Hematopoietic multipotent progenitor cell treated with erythropoietin and hydrocortisone succinate and interleukin-3 and kit ligand, for 15 days (in vitro differentiated cells): ENCODE results near the gene FAM240A.

Experiments
- DNase-seq: peaks from one replicate; pipeline ENCODE4 v3.0.0-alpha.2; 2015; ENCODE audit warnings: low spot score

FAM240A gene

DNA sequence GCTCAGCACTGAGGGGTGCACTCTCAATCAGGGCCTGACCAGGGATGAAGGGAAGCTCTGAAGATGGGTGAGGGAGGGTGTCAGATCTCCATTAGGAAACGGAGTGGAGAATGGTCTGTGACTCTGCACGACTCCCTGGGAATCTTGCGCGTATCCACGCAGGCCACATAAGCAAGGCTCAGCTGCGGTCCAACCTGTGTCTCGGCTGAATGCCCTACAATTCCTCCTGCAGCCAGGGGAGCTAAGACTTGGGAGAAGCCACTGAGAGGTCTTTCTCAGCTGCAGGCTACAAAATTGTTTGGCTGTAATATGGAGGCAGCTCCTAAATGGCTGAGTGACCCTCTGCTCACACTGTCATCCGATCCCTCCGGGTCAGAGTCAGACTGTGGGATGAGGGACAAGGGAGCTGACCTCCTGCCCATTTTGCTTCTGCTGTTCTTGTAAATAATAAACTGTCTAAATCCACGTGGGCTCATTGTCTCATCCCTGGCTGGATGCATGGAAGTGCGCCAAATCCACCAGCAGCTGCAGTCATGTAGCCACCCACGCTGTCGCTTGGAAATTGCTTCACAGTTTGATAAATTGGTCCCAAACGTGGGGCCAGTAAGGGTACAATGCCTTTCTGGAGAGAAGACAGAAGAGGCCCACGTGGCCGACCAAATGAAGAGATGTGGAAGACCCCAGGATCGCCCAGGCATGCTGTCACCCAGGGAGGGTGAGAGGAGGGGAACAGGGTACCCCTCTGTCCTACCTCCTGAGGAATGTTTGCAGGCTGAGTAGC, 50.6 kb downstream of the FAM240A start:
- DNase-seq = no peak

DNA sequence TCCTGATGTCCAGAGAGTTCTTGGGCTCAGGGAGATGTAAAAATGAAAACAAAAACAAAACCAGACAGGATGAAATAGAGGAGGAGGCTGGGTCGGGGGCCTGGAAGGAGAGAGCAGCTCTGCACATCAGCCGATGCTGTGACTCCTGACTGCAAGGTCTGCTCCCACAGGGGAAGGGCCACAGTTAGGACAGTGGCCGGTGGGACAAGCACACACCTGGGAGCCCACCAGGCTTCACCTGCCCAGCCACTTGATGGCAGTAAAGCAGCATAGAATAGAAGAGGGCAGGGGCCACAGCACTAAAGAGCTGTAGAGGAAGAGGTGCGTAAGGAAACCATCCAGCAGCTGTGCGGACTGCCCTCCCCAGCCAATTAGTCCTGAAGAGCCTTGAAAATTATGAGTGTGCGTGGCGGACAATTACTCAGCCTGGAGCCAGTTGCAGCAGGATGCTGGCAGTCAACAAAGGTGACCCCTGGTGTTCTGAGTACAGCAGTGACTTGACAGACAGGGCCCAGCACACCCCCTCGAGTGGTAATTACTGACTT, 51.3 kb downstream of the FAM240A start:
- DNase-seq = no peak

DNA sequence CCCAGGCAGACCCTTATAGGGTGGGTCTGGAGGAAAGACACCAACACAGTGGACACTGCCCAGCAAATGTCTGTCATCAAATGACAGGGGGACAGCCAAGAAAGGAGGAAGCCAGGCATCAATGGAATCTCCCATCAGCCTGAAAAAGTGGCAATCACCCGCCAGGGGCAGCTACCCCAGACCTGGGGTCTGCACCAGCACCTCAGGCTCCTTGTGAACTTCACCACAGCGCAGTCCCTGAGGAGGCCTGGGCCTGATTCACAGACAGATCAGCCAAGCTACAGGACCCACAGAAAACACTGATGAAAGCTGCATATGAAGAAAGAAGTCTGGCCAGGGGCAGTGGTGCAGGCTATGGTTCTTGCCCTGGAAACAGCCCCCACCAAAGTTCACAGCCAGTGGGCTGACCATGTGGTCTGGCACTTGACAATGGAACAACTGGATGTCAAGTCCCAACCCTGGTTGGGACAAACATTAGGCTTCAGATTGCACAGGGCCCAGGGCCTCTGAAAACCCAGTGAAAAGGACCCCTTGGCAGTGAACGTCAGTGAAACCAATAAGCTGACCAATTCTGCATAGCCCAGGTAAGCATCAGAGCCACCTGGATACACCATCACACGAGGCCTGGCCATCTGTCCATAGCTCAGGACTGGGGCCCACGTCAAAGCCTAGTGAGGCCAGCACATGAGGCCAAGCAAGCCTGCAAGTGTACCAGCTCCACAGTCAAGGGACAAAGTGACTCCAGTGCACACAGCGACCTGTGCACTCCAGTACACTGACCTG, 52.1 kb downstream of the FAM240A start:
- DNase-seq = no peak

DNA sequence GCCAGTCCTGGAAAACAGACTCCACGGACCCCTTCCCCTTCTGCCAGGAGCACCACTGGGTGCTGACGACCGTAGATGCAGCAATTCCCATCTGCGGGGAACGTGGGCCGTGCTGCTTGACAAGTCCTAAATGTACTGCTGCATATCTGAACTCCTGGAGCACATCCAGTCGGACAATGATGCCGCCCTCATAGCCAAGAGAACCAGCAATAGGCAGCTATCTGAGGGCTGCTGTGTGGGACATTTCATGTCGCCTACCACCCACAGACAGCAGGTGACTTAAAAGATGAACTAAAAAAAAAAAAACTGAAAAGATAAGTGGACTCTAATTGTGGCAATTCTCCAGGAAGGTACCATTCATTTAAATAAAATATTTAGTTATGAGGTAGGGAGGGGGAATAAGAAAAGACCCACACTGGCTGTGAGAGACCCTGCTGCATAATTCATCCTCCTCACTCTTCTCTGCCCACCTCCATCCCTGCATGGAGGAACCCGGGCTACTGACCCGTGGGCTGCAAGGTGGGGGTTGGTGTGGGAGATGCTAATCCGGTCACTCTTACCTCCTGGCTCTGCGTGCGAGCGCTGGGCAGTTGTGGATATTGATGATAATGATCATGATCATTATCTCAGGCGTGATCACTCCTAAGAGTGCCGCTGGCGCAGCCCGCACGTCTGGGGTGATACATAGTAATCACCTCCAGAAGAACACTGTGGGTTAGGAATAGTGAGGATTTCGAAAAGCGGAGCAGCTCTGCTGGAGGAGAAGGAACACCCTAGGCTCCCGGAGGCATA, 52.8 kb downstream of the FAM240A start:
- no peak for DNase-seq

DNA sequence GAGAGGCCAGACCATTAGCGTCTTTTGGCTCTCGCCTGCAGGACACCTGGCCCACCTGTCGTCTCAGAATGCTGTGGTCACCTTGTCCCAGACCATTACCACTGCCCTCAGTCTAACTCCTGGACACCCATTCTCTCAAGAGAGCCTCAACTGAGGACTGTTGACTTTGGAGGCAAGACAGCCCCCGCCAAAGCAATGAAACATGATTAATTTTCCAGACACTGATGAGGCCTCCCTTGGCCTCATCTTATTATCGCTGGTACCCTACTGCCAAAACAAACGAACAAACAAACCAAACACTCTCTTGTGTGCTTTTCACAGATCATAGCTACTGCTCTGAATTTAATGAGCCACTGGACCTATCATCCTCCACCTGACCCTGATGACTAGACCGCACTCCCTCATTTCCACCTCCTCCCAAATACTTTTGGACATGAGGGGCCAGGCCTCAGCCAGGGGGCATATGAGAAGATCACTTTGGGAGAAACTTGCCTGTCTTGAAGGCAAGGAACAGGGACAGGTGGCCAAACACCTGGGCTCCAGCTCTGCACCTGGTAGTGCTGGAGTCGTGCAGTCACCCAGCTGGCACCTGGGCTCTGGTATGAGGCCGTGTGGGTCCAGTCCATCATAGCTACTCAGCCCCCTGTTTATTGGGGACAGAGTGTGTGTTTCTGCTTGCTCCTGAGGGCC, 53.6 kb downstream of the FAM240A start:
- DNase-seq = no peak

DNA sequence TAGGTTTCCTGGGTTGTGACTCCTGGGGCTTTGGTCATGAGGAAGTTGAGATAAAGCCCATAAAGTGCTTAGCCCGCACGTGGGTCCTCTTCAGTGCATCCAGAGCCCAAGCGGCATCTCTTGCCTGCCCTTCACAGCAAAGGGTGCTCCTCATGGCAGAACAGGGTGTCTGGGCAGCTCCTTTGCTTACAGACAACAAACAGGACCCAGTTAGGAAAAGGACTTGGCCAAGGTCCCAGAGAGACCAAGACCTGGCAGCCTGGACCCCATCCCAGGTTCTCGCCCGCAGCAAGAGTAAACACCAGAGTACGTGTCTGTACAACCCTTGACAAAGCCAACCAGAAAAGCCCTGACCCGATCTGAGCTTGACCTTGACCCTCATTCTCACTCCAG, 54.1 kb downstream of the FAM240A start:
- DNase-seq = no peak

DNA sequence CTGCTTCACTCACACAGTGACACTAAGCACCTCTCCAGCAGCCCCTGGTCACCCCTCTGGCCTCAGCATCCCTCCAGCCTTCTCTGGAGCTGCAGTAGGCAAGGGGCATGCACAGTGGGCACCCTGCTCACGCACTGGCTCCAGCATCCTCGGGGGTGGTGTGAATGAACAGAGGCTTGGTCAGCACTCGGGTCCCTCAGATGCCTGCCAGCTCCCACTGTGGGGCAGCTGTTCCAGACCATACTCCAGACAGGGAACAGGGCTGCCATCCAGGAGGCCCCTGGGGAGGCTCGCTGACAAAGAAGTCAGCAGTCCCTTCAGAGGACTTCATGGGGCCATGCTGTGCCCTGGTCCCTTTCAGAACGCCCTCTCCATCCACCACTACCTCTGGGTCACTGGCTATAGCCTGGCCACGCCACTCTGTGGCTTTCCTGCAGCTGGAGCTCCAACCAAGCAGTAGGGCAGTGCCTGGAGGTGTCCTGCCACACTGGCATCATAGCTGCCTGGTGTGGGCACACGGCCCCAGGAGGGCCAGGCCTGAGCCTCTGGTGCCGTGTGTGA, 54.8 kb downstream of the FAM240A start:
- no peak for DNase-seq

DNA sequence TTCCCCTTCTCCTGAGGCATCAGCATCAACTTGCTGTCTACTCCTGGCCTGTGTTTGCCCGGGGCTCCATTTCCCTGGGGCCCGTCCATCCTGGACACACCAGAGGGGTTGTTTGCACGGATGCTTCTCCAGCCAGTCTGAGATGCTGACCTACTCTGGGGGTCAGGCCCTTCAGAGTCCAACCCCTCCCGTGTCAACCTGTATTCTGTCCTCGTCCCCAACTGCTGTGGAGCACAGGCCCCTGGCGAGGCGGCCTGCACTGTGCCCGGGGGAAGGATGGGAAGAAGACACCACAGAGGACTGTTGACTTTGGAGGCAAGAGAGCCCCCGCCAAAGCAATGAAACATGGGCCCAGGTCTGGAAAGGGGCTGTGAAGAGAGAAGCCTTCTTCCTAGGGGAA, 55.3 kb downstream of the FAM240A start:
- DNase-seq = no peak

DNA sequence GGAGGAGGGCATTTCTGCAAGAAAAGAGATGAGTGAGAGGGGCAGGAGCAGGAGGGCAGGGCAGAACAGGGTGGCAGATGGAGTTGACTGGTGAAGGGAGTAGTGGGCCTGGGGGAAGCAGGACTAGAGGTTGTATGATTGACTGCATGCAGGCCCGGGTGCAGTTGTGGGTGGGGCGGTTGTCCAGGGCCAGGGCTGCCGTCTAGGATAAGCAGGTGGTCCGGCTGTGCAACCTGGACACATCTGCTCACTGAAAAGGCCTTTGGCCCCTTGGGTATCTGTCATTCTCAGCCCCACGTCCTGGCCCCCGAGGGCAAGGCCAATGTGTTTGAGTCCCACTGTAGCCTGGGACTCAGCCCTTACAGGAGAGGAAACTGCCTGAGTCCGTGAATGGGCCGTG, 55.8 kb downstream of the FAM240A start:
- DNase-seq = no peak

DNA sequence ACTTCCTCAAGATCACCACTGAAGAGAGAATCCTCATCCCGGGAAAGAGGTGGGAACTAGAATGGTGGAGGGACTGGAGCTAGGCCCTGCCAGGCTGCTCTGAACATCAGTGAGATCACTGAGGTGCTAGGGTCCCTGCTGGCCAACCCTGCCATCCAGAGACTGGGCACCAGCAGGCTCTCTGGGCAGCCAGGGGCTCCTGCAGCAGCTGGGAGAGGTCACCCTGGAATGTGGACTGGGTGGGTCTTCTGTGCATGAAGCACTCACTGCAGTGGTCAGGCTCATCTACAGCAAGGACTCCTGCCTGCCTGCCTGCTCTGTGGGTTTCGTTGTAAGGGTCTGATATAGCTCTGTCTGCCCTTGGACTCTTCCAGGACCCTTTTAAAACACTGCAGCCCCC, 56.3 kb downstream of the FAM240A start:
- DNase-seq = no peak

DNA sequence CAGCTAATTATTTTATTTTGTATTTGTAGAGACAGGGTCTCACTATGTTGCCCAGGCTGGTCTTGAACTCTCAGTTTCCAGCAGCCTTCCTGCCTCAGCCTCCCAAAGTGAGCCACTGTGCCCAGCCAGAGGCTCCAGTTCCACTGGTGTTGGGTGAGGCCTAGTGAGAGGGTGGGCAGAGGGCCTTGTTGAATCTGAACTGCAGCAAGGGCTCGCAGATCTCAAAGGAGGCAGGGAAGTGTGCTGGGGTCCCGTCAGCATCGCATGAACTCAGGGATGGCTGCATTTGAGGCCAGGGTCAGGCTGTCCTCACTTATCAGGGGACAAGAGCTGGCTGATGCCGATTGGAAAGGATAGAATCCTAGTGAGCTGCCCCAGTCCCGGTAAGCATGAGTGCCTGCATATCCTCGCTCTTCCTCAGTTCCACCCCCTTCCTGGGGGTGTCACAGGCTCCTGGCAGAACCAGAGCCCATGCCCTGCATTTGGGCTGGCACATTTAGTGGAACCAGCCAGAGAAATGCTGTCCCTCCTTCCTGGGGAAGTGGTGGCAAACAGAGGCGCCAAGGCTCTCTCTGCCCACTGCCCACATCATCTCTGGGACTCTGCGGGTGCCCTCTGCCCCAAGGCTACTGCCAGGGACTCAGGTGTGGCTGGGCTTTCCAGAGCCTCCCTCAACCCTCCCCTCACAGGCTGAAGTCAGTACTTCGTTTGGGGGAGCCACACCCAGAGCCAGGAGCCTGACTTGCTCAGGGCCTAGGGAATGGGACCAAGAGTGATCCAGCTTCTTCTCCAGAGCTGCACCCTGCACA, 57.1 kb downstream of the FAM240A start:
- DNase-seq = no peak

DNA sequence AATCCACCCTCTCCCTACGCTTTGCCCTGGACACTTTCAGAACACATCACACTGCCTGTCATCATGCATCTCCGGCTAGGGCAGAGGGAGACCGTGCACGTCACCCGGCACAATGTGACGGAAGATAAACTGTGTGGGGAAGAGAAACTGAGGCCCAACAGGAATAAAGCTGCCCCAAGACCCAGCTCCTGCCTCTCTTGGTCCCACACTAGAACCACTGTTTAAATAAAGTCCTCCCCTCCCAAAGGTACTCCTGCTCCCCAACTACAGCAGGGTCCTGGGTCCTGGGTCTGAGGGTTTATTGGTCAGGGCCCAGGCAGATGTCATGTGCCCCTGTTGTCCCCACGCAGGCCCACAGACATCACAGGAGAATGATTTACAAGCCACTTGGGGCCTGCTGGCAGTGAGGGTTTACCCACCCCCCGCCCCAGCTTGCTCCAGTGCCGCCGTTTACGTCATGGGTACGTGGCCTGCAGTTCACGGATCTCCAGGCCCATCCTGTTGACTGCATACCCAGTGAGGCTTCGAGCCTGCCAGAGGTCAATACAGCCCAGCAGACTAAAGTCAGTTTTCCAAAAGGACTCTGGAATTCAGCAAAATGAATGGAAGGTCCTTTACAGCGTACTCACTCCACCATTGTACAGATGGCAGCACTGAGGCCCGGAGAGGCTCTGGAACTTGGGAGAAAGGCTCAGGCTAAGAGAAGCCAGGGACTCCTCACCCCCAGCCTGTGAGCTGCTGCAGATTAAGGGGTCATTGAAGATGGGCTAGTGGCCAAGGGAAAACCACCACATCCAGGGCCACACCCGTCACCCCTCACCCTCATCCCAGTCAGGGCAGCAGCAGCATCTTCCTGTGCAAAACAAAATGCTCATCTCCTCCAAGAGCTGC, 57.9 kb downstream of the FAM240A start:
- no peak for DNase-seq

DNA sequence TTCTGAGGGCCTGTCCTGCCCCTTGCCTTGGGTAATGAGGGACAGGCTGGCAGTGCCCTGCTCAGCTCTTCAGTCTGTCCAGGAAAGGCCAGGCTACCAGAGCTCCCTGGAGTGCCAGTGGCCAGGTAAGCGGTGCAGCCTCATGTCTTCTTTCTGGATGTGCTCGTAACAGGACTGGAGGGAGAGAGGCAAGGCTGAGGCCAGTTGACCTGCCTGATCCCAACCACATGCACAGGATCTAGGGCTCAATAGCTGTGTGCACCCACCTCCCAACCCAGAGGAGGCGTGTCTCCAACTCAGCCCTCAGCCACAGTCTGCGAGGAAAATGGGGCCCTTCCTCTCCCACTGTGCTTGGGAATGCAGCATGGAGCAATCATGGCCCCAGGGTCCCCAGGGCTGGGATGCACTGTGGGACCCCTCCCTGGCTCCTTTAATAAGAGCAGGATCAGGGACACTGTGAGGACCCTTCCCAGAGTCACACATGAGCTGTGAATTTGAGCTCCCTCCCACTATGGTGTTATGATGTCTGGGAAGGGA, 58.6 kb downstream of the FAM240A start:
- DNase-seq = no peak

DNA sequence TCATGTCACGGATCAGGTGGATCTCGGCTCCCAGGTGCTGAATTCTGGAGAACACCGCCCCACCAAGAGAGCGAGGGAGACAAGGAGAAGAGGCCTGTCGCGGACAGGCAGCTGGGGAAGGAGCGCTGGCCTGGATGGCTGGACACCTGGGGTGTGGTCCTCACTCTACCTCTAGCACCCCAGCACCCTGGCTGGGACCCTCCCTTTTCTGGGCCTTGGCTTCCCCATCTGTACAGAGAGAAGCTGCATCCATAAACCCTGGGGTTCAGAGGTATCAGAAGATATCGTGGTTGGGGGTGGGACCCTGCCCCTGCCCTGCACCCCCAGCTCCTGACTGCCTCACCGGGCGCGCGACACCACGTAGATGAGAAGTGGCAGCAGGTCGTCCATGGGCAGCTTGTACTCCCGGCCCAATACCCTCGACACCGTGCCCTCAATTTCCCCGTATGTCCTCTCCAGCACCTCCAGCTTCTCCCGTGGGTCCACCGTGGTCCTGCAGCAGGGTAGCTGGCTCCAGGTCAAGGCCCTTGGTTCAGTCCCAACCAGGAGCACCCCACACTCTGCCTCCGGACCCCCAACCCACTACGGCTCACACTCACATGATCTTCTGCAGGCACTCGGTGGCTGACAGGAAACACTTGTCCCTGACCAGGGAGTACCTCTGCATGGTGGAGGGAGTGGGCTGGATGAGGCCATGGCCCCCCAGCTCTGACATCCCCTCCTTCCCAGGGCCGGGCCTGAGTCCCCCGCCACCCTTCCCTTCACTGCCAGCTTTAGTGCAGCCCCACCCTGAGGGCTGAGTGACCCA, 59.4 kb downstream of the FAM240A start:
- DNase-seq = no peak

DNA sequence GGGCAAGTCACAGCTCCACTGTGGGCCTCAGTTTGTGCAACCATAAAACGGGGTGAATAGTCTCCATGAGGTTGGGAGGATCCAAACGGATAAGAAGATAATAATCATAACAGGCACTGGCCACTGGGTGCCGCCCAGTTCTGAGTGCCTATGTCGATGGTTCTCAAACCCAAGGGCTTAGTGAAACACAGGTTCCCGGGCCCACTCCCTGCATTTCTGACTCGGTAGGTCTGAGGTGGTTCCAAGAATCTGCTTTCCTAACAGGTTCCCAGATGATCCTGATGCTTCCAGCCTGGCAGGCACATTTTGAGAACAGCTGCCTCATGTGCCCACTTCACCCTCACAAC, 60.0 kb downstream of the FAM240A start:
- DNase-seq = no peak

DNA sequence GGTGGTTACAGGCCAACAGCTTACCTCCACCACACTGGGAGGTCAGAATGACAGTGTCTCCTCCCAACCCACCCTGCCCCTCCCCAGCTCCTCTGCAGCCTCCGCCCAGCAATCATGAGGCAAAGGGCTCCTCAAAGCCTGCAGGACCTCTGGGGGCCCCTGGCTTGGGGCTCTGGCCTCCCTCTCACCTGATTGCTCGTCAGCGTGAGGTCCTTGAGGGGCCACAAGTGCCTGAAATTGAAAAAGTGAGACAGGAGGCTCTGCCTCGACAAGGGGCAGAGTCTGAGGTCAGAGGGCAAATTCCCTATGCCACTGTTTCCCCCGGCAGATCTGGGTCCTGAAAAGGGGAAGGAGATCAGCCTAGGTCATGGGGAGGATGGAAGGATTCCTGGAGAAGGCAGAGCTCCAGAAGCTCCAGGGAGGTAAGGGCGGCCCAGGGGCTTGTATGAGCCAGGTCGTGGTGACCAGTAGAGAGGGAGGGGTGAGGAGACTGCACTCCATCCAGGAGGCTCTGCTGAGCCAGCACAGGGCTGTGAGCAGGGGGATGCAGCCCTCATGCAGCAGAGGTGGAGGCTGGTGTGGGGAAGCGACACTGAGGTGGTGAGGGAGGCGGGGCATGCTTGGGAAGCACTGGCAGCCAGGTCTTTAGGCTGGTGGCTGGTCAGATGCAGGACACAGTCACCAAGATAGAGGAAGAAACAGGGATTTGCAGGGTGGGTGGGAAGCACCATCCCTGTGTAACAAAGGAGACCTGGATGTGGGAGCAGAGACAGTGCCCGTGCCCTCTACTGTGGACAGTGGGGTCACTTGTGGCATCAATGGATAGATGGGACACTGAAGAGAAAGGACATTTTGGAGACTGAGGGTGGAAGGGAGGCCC, 61.1 kb downstream of the FAM240A start:
- DNase-seq = no peak

DNA sequence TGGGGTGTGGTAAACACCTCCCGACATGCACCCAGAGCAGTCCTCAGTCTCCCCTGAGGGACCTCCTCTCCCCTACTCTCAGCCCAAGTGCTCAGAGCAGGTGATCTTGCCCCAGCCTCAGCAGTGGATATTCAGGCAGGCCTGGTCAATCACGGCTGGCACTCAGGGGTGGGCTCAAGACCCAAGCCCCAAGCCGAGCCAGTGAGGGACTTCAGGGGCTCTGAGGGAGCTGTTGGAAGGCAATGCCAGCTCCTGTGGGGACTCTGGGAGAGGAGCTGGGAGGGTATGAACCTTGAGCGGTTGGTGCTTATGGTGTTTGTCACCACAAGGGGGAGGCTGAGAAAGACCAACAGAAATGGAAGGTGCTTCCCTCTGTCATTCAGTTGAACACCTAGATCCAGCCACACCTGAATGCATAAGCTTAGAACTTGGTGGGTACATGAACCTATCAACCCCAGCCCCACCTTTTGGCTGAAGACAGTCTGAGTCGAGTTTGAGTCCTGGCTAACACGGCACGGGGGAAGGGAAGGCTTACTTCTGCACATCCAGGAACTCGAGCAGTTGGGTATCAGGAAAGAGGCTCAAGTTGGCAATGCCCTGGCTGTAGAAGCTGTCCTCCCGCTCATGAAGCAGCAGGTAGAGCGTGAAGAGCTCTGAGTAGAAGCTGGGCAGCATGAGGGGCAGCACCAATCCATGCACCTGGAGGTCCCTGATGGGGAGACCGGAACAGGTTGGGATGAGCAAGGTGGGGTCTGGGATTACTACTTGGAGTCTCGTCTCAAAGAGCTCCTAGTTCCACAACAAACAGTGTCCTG, 61.9 kb downstream of the FAM240A start:
- DNase-seq = no peak
